ENCODE data around the gene ATP10A. TPM values are rescaled to one million over a fixed set of nuclear protein-coding genes. Genes with fewer than 3 reads are reported as not detected.

The ATP10A gene
- total and polyA plus RNA-seq, 9 donors: 0.28 to 3.2 (median 1.1) TPM

DNA sequence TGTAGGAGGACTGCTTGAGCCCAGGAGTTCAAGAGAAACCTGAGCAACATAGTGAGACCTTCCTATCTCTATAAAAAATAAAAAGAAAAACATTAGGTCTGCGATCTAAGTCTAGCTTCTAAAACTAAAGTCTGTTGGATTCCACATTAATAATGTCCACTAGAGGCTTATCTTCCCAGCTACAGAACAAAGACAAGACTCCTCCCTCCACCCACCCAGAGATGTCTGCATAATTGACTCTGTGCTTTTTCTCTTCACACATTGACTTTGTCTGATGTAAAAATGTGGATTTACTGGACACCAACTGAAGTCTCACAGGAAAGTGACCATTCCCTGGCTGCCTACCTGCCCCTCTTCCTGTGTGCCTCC is 91.8 kb downstream of the ATP10A start:
- H3K4me3 ChIP-seq: no peak overlapping the region
- no peaks in the 10 kb centered on the region for H3K9me3 ChIP-seq
- TF ChIP-seq, protein P1, sequence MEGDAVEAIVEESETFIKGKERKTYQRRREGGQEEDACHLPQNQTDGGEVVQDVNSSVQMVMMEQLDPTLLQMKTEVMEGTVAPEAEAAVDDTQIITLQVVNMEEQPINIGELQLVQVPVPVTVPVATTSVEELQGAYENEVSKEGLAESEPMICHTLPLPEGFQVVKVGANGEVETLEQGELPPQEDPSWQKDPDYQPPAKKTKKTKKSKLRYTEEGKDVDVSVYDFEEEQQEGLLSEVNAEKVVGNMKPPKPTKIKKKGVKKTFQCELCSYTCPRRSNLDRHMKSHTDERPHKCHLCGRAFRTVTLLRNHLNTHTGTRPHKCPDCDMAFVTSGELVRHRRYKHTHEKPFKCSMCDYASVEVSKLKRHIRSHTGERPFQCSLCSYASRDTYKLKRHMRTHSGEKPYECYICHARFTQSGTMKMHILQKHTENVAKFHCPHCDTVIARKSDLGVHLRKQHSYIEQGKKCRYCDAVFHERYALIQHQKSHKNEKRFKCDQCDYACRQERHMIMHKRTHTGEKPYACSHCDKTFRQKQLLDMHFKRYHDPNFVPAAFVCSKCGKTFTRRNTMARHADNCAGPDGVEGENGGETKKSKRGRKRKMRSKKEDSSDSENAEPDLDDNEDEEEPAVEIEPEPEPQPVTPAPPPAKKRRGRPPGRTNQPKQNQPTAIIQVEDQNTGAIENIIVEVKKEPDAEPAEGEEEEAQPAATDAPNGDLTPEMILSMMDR (IDR thresholded peaks at IDR 0.05): no peak
- TF ChIP-seq POLR2A (IDR thresholded peaks at IDR 0.05) (no peak), EP300 (IDR thresholded peaks at IDR 0.05) (no peak)
- no peaks in the 10 kb centered on the region for H3K27me3 ChIP-seq
- WGBS, 3 donors: 17 to 33% (median 19%) methylated on average over 1 of the region's 1 CpG
- no peak for DNase-seq
- intact Hi-C loops (cut with DNase I): no loop called here
- no peaks in the 10 kb centered on the region for H3K4me1 ChIP-seq (ENCODE audit: insufficient read depth)
- H3K36me3 ChIP-seq: no peaks in the 10 kb centered on the region
- H3K27ac ChIP-seq: no peak overlapping the region

DNA sequence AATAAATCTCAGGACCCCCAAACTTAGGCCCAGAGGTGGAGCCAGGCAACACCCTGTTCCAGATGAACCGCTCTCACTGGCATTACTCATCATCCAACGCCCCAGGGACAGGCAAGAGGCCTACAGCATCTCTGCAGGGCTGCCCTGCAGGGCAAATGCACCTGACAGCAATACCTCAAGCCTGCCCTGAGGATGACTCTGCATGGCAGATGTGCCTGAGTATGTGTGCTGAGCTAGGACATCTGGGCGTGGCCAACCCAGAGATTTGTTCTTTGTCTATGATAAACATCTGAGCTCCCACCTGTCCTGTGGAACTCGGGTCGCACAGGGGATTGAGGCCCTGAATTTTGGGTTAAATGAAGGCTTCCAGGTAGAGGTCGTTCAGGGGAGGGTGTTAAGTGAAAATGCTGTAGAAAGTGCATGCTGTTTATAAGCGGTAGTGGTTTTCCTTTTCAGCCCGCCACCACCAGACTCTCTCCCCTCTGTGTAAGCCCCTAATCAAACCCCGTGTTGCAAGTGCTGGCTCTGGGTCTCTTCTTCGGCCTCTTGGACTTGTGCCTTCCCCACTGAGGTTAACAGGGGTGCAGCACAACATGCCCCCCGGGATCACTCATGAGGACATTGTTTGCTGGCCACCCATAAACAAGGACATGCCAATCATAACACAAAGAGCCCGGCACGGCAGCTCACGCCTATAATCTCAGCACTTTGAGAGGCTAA is 92.3 kb downstream of the ATP10A start:
- Histone ChIP-seq H3K9me3 (no peaks in the 10 kb centered on the region), H3K36me3 (no peaks in the 10 kb centered on the region), H3K27me3 (no peaks in the 10 kb centered on the region), H3K27ac (no peak overlapping the region), H3K4me1 (ENCODE audit: insufficient read depth) (no peaks in the 10 kb centered on the region), H3K4me3 (no peak overlapping the region)
- TF ChIP-seq, protein P1 (IDR thresholded peaks at IDR 0.05): no peak
- no peak for TF ChIP-seq POLR2A (IDR thresholded peaks at IDR 0.05)
- no peak for TF ChIP-seq EP300 (IDR thresholded peaks at IDR 0.05)
- intact Hi-C loops (cut with DNase I): no loop called here
- no peak for DNase-seq
- WGBS, 3 donors: 83 to 88% (median 88%) methylated on average over 14 of the region's 14 CpGs

DNA sequence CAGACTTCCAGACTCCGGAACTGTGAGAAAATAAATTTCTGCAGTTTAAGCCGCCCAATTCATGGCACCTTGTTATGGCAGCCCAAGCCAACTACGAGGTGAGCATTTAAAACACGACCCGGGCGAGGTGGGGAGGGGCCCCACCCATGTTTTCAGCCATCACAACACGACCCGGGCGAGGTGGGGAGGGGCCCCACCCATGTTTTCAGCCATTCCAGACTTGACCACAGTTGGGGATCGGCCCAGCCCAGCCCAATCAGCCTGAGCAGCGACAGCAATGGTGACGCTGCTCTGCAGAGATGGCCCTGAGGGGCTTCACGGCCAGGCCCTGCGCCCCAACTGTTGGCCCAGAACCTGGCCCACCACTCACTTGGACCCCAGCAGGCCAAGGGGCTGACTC is 93.1 kb downstream of the ATP10A start:
- H3K4me3 ChIP-seq: no peak overlapping the region
- H3K36me3 ChIP-seq: no peaks in the 10 kb centered on the region
- H3K4me1 ChIP-seq (ENCODE audit: insufficient read depth): no peaks in the 10 kb centered on the region
- no peaks in the 10 kb centered on the region for H3K9me3 ChIP-seq
- H3K27me3 ChIP-seq: no peaks in the 10 kb centered on the region
- intact Hi-C loops (cut with DNase I): no loop called here
- TF ChIP-seq, protein P1 (IDR thresholded peaks at IDR 0.05): no peak
- TF ChIP-seq EP300 (IDR thresholded peaks at IDR 0.05) (no peak), POLR2A (IDR thresholded peaks at IDR 0.05) (no peak)
- H3K27ac ChIP-seq: no peak overlapping the region
- 93 to 99% (median 97%) methylated on average over 11 to 14 of the region's 14 CpGs for WGBS, 3 donors
- DNase-seq: no peak

DNA sequence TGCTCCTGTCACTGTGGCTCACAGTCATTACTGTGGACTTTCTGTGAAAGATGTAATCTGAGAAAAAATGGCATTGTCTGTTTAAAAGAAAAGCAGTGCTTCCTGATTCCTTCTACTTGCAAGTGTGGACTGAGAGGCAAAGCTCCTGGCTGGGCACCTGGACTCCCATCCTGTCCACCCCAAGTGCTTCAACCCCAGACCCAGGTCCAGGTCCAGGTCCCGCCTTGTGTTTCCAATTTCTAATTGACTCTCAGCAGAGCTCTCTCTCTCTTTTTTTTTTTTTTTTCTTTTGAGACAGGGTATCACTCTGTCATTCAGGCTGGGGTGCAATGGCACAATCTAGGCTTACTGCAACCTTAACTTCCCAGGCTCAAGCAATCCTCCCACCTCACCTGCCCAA is 94.9 kb downstream of the ATP10A start:
- DNase-seq: no peak
- intact Hi-C loops (cut with DNase I): no loop called here
- H3K36me3 ChIP-seq: no peaks in the 10 kb centered on the region
- H3K9me3 ChIP-seq: no peaks in the 10 kb centered on the region
- H3K4me1 ChIP-seq (ENCODE audit: insufficient read depth): no peaks in the 10 kb centered on the region
- no peak overlapping the region for H3K27ac ChIP-seq
- WGBS, 3 donors: 97 to 100% (median 97%) methylated on average over 1 of the region's 1 CpG
- no peaks in the 10 kb centered on the region for H3K27me3 ChIP-seq
- no peak overlapping the region for H3K4me3 ChIP-seq
- TF ChIP-seq POLR2A (IDR thresholded peaks at IDR 0.05): no peak
- TF ChIP-seq, protein P1 (IDR thresholded peaks at IDR 0.05): no peak
- no peak for TF ChIP-seq EP300 (IDR thresholded peaks at IDR 0.05)

All from ovary (tissue), 9 donors.